Embryonic facial prominence (tissue), 1 donor: Measurements from ENCODE around the gene BEND3.
"Not testable (repeated sequence)": the region's sequence is repeated elsewhere in the genome, so short reads cannot be mapped to it uniquely, and the experiment has no call there.

ENCODE experiments used
- DNase-seq: peaks from one replicate; pipeline ENCODE4 v3.0.0-alpha.2; 2016; ENCODE audit errors: extremely low spot score

Gene BEND3

GRCh38 chr6:107114926-107115694, at the start of gene BEND3:
TSS of gene BEND3 (minus strand) at chr6:107115515. CDS start at chr6:107099285, 16,230 bp downstream.
- no peak for DNase-seq

- DNase-seq, result not testable (repeated sequence)
These were observed 49.0 kb upstream of the BEND3 start for GRCh38 chr6:107164299-107164698.

- DNase-seq, result no peak
These were observed 46.2 kb upstream of the BEND3 start for GRCh38 chr6:107161521-107161920.

- DNase-seq, result no peak
These were observed 41.3 kb upstream of the BEND3 start for GRCh38 chr6:107156617-107157016.

GRCh38 chr6:107154801-107155160, 39.5 kb upstream of the BEND3 start:
- DNase-seq, result no peak

GRCh38 chr6:107154131-107154800, 39.0 kb upstream of the BEND3 start:
- DNase-seq, result no peak

- no peak for DNase-seq
These were observed 37.5 kb upstream of the BEND3 start for GRCh38 chr6:107152638-107153430.

GRCh38 chr6:107144666-107145065, 29.4 kb upstream of the BEND3 start:
- no peak for DNase-seq

GRCh38 chr6:107144014-107144413, 28.7 kb upstream of the BEND3 start:
- DNase-seq, result no peak

- DNase-seq, result no peak
These were observed 25.3 kb upstream of the BEND3 start for GRCh38 chr6:107140581-107140980.

GRCh38 chr6:107136324-107136723, 21.0 kb upstream of the BEND3 start:
- DNase-seq, result not testable (repeated sequence)

GRCh38 chr6:107135048-107135680, 19.8 kb upstream of the BEND3 start:
- not testable (repeated sequence) for DNase-seq

- DNase-seq, result no peak
These were observed 17.1 kb upstream of the BEND3 start for GRCh38 chr6:107132330-107132954.

- DNase-seq, result no peak
These were observed 14.1 kb upstream of the BEND3 start for GRCh38 chr6:107129370-107129925.

- DNase-seq, result no peak
These were observed 13.3 kb upstream of the BEND3 start for GRCh38 chr6:107128577-107128976.

GRCh38 chr6:107128175-107128574, 12.9 kb upstream of the BEND3 start:
- DNase-seq, result no peak

- no peak for DNase-seq
These were observed 10.5 kb upstream of the BEND3 start for GRCh38 chr6:107125771-107126170.

GRCh38 chr6:107124934-107125348, 9.6 kb upstream of the BEND3 start:
- no peak for DNase-seq

- DNase-seq, result no peak
These were observed 8.2 kb upstream of the BEND3 start for GRCh38 chr6:107123501-107123900.

GRCh38 chr6:107122748-107123147, 7.4 kb upstream of the BEND3 start:
- no peak for DNase-seq

GRCh38 chr6:107121964-107122495, 6.7 kb upstream of the BEND3 start:
- DNase-seq, result no peak
